HEK293T (cell line): Measurements from ENCODE around the gene L1CAM.

Experiments
- BHLHE40 ChIP-seq: fragments of 450-650 bp; IDR thresholded peaks from 2 replicates; pipeline ENCODE4 v1.6.1; 2016; ENCODE audit warnings: mild to moderate bottlenecking, moderate library complexity, borderline replicate concordance
- ELF4 ChIP-seq: fragments of 450-650 bp; IDR thresholded peaks from 2 replicates; pipeline ENCODE4 v1.6.1; 2017; ENCODE audit warnings: antibody characterized with exemption
- FOXA1 ChIP-seq: fragments of 450-650 bp; IDR thresholded peaks from 2 replicates; pipeline ENCODE4 v1.6.1; 2016; ENCODE audit warnings: mild to moderate bottlenecking
- L3MBTL2 ChIP-seq: fragments of 450-650 bp; conservative IDR thresholded peaks from 2 replicates; pipeline ENCODE4 v1.6.1; 2016; ENCODE audit warnings: mild to moderate bottlenecking
- SUZ12 ChIP-seq: fragments of 450-650 bp; IDR thresholded peaks from 2 replicates; pipeline ENCODE4 v1.6.1; 2016; ENCODE audit warnings: mild to moderate bottlenecking

GRCh38 chrX:153831429-153832150 lies 54.4 kb downstream of the L1CAM start:
- no peak for TF ChIP-seq SUZ12
- TF ChIP-seq FOXA1, result no peak
- TF ChIP-seq L3MBTL2, result no peak
- TF ChIP-seq BHLHE40, result no peak
- no peak for TF ChIP-seq ELF4
